Loucy (cell line): ENCODE data around the gene HOXB9.

Experiments used
- H2AFZ ChIP-seq: fragments of 200-600 bp; sonication (generic); 2 replicates; pipeline ENCODE4 v1.6.0; 2016; ENCODE audit warnings: antibody characterized with exemption, mild to moderate bottlenecking, low read length, moderate library complexity
- H3F3A ChIP-seq: fragments of 200-600 bp; 2 replicates; pipeline ENCODE4 v1.6.0; 2016; ENCODE audit warnings: antibody characterized with exemption, low read depth, mild to moderate bottlenecking
- H3K27me3 ChIP-seq: fragments of 200-600 bp; sonication (generic); 2 replicates; pipeline ENCODE4 v1.6.1; 2014; ENCODE audit warnings: low read length, mild to moderate bottlenecking; ENCODE audit not compliant: insufficient read depth, poor library complexity, severe bottlenecking
- H3K36me3 ChIP-seq: fragments of 200-600 bp; sonication (generic); 2 replicates; pipeline ENCODE4 v1.6.1; 2016; ENCODE audit warnings: low read length; ENCODE audit not compliant: insufficient read depth
- H3K4me1 ChIP-seq: fragments of 200-600 bp; sonication (generic); 2 replicates; pipeline ENCODE4 v1.5.1; 2014; ENCODE audit warnings: low read length, mild to moderate bottlenecking; ENCODE audit not compliant: insufficient read depth, poor library complexity, severe bottlenecking
- H3K4me2 ChIP-seq: fragments of 200-600 bp; sonication (generic); 2 replicates; pipeline ENCODE4 v1.6.0; 2014; ENCODE audit warnings: antibody characterized with exemption, low read length, low read depth, mild to moderate bottlenecking; ENCODE audit not compliant: poor library complexity, severe bottlenecking
- H3K4me3 ChIP-seq: fragments of 200-600 bp; sonication (generic); 2 replicates; pipeline ENCODE4 v1.5.1; 2014; ENCODE audit warnings: low read length, mild to moderate bottlenecking, mixed read lengths; ENCODE audit not compliant: poor library complexity, severe bottlenecking
- H3K79me2 ChIP-seq: fragments of 200-600 bp; sonication (generic); 2 replicates; pipeline ENCODE4 v1.6.1; 2014; ENCODE audit warnings: low read length; ENCODE audit not compliant: insufficient read depth
- H3K9ac ChIP-seq: fragments of 200-600 bp; sonication (generic); 2 replicates; pipeline ENCODE4 v1.6.0; 2014; ENCODE audit warnings: mild to moderate bottlenecking, low read depth, low read length, moderate library complexity; ENCODE audit not compliant: poor library complexity, severe bottlenecking
- H3K9me2 ChIP-seq: fragments of 200-600 bp; sonication (generic); replicated peaks from 2 replicates; pipeline ENCODE4 v1.6.1; 2016; ENCODE audit warnings: low read depth, low read length, mixed read lengths
- H3K9me3 ChIP-seq: fragments of 200-600 bp; sonication (generic); 2 replicates; pipeline ENCODE4 v1.6.1; 2014; ENCODE audit warnings: mild to moderate bottlenecking, antibody characterized with exemption, low read length, low read depth; ENCODE audit not compliant: insufficient read depth
- H4K20me1 ChIP-seq: fragments of 200-600 bp; sonication (generic); 2 replicates; pipeline ENCODE4 v1.6.0; 2014; ENCODE audit warnings: antibody characterized with exemption, low read length, mild to moderate bottlenecking; ENCODE audit not compliant: insufficient read depth, poor library complexity, severe bottlenecking
- EZH2phosphoT487 ChIP-seq: fragments of 200-600 bp; IDR thresholded peaks from 2 replicates; pipeline ENCODE4 v1.6.1; 2018; ENCODE audit warnings: antibody characterized with exemption, mild to moderate bottlenecking, moderate library complexity, borderline replicate concordance
- TF ChIP-seq, protein P1 (sequence below): fragments of 200-600 bp; sonication (generic); conservative IDR thresholded peaks from 2 replicates; pipeline ENCODE4 v1.5.1; 2014; ENCODE audit warnings: mild to moderate bottlenecking, antibody characterized with exemption, low read length

The HOXB9 gene

DNA sequence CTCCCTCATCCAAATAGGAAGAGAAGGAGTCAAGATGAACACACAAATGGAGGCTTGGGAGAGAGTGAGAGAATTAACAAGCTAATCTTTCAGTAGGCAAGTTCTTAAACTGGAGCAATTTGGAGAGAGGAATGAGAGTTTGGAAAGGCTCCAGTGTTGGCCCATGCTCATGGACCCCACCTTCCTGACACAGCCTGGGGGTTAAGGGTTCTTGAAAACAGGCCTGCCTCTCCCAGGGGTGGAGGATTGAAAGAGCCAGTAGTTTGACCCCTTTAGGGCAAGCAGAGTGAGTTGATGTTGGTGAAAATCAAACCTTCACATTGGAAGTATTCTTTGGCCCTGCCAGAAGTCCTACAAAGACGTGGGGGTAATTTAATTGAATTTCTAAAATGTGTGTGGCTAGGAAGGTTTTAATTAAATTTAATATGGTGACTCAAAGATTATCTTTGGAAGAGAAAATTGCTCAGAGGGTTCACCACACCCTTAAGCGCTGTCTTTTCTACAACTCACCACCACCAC, 41.9 kb downstream of the HOXB9 start:
- peak overlapping the region; percentile 98 for H3K4me2 ChIP-seq
- H3K9ac ChIP-seq: peak overlapping the region; percentile 100
- peaks cover 100% of the 10 kb centered on the region for H3K79me2 ChIP-seq
- H3K4me3 ChIP-seq: peak overlapping the region; percentile 89
- H3K9me3 ChIP-seq: no peaks in the 10 kb centered on the region
- TF ChIP-seq, protein P1, sequence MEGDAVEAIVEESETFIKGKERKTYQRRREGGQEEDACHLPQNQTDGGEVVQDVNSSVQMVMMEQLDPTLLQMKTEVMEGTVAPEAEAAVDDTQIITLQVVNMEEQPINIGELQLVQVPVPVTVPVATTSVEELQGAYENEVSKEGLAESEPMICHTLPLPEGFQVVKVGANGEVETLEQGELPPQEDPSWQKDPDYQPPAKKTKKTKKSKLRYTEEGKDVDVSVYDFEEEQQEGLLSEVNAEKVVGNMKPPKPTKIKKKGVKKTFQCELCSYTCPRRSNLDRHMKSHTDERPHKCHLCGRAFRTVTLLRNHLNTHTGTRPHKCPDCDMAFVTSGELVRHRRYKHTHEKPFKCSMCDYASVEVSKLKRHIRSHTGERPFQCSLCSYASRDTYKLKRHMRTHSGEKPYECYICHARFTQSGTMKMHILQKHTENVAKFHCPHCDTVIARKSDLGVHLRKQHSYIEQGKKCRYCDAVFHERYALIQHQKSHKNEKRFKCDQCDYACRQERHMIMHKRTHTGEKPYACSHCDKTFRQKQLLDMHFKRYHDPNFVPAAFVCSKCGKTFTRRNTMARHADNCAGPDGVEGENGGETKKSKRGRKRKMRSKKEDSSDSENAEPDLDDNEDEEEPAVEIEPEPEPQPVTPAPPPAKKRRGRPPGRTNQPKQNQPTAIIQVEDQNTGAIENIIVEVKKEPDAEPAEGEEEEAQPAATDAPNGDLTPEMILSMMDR: no peak
- no peak for TF ChIP-seq EZH2phosphoT487
- peaks cover 9% of the 10 kb centered on the region; the same call in 1 of the 2 replicates for H3F3A ChIP-seq
- peaks cover 98% of the 10 kb centered on the region for H4K20me1 ChIP-seq
- no peak overlapping the region for H2AFZ ChIP-seq
- peaks cover 55% of the 10 kb centered on the region for H3K4me1 ChIP-seq
- H3K9me2 ChIP-seq: no peaks in the 10 kb centered on the region
- H3K27me3 ChIP-seq: peaks cover 43% of the 10 kb centered on the region
- peaks cover 36% of the 10 kb centered on the region for H3K36me3 ChIP-seq

DNA sequence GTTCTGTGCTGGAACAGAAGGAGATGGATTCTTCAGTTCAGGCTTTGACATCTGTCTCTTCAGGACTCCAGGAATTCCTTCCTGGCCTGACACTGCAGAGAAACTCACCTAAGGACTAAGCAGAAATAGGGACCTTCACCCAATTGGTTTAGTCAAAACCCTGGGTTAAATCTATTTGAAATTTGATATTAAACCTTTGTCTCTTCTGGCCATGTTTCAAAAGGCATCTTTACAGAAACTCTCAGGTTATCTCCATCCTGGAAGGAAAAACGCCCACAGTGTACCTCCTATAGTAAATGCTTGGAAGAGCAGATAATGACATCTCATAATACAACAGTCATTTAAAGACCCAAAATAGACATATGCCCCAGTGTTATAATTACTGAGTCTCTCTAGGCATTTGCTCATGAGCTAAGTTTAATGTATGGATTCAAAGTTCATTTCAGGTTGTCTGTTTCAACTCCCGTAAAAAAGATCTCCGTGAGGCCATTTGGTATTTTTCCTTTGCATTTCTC, 42.4 kb downstream of the HOXB9 start:
- Histone ChIP-seq H3K79me2 (peaks cover 100% of the 10 kb centered on the region), H3K9ac (peak overlapping the region; percentile 100), H3K9me3 (no peaks in the 10 kb centered on the region), H3K4me2 (peak overlapping the region; percentile 98), H3K4me1 (peaks cover 55% of the 10 kb centered on the region), H2AFZ (no peak overlapping the region), H3K27me3 (peaks cover 47% of the 10 kb centered on the region), H4K20me1 (peaks cover 98% of the 10 kb centered on the region), H3K4me3 (peak overlapping the region; percentile 89), H3K9me2 (no peaks in the 10 kb centered on the region), H3F3A (peaks cover 9% of the 10 kb centered on the region; the same call in 1 of the 2 replicates), H3K36me3 (peaks cover 41% of the 10 kb centered on the region)
- TF ChIP-seq, protein P1: no peak
- no peak for TF ChIP-seq EZH2phosphoT487

DNA sequence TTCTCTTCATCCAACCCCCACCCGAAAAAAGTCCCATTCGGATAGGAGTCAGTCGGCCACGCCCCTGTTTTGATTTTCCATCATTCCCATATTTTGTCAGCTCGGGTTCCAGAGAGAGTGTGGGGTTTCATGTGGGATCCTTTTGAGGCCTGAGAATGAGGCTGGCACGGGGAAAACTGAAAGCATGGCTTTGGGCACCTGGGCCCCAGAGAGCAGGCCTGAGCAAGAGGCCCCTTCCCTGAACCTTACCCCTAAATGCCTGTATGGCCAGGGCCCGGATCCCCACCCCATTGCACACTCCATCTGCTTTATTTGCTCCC, 43.4 kb downstream of the HOXB9 start:
- Histone ChIP-seq H4K20me1 (peaks cover 89% of the 10 kb centered on the region), H3K4me3 (peak overlapping the region; percentile 89), H3K36me3 (peaks cover 42% of the 10 kb centered on the region), H3K9ac (peak overlapping the region; percentile 100), H3F3A (peaks cover 9% of the 10 kb centered on the region; the same call in 1 of the 2 replicates), H3K9me3 (no peaks in the 10 kb centered on the region), H3K9me2 (no peaks in the 10 kb centered on the region), H3K4me2 (peak overlapping the region; percentile 98), H3K4me1 (peaks cover 49% of the 10 kb centered on the region), H3K79me2 (peaks cover 98% of the 10 kb centered on the region), H2AFZ (no peak overlapping the region), H3K27me3 (peaks cover 43% of the 10 kb centered on the region)
- no peak for TF ChIP-seq EZH2phosphoT487
- TF ChIP-seq, protein P1: no peak
